ENCODE results near the gene FXYD6.
"Not testable (repeated sequence)": the region's sequence is repeated elsewhere in the genome, so short reads cannot be mapped to it uniquely, and the experiment has no call there.

DNA sequence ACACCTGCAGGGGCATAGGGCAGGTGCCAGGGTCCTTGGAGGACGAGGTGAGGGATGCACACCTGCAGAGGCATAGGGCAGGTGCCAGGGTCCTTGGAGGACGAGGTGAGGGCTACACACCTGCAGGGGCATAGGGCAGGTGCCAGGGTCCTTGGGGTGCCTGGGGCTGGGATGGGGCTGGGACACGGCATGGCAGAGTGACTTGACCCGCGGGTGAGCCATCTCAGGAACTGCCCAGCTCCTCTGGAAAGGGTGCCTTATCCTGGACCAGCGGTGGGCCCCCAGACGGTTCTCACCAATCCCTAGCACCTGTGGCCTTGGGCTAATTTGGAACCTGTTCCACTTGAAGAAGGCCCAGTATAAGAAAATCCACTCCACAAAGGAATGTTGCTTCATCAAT is 49.7 kb upstream of the FXYD6 start:
- TF ChIP-seq, protein P1, sequence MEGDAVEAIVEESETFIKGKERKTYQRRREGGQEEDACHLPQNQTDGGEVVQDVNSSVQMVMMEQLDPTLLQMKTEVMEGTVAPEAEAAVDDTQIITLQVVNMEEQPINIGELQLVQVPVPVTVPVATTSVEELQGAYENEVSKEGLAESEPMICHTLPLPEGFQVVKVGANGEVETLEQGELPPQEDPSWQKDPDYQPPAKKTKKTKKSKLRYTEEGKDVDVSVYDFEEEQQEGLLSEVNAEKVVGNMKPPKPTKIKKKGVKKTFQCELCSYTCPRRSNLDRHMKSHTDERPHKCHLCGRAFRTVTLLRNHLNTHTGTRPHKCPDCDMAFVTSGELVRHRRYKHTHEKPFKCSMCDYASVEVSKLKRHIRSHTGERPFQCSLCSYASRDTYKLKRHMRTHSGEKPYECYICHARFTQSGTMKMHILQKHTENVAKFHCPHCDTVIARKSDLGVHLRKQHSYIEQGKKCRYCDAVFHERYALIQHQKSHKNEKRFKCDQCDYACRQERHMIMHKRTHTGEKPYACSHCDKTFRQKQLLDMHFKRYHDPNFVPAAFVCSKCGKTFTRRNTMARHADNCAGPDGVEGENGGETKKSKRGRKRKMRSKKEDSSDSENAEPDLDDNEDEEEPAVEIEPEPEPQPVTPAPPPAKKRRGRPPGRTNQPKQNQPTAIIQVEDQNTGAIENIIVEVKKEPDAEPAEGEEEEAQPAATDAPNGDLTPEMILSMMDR (IDR thresholded peaks at IDR 0.05): not testable (repeated sequence)
- not testable (repeated sequence) for TF ChIP-seq POLR2A (IDR thresholded peaks at IDR 0.05)
